ENCODE measurements around the gene MRTFA.

Gene MRTFA

DNA sequence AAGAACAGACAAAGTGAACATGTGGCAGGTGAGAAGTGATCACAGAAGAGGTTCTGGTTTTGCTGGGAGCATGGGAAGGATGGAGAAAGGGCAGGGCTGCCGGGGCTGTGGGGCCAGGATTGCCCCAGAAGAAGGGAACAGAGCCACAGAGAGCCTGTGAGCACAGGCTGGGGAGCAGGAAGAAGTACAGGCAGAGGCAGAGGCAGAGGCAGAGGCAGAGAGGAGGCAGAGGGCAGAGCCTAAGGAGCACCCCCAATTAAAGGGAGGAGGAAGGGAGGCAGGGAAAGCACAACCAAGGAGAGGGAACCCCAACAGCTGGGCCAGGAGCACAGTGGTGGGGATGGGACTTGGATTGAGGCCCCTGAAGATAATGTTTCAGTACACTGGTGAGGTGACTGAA lies 214.6 kb downstream of the MRTFA start:
- DNase-seq = no peak

DNA sequence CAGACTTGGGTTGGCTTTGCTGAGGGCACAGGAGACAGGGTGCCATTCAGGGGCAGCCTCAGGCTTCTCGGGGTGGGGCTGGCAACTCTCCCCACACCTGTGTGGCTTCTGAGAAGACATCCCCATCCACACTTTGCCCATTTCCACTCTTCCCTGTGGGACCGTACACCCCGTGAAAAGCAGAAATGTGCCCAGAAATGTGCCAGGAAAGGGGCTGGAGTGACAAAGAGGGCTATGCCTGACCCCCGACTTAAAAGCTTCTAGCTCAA lies 215.5 kb downstream of the MRTFA start:
- no peak for DNase-seq

DNA sequence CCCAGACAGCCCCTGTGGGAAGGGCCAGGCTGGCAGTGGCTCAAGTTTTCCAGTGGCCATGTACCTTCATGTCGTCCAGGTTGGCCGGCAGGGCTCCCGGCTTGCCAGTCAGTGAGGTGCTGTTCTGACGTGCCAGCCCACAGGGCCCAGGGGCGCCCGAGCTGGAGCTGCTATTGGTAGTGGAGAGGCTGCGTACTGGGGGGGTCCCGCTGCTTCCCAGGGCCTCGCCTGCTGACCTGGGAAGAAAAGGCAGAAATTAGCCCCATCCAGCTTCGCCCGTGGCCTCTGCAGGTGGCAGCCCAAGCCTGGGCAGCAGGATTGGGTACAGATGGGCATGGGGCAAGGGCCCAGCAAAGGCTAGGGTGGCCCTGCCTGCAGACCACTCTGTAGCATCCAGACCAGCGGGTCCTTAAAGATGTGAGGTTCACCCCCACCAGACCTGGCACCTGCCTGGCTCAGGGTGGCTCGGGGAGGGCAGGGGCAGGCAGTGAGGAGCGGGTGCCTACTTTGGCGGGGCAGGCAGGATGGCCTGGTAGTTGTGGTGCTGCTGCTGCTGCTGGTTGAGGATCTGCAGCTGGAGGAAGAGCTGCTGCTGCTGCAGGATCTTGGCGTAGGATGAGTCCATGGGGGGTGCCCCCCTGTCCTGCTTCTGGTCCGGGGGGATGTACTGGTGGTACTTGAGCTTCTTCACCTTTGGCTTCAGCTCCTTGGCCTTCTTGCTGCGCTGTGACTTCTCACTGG lies 216.0 kb downstream of the MRTFA start:
- no peak for DNase-seq

DNA sequence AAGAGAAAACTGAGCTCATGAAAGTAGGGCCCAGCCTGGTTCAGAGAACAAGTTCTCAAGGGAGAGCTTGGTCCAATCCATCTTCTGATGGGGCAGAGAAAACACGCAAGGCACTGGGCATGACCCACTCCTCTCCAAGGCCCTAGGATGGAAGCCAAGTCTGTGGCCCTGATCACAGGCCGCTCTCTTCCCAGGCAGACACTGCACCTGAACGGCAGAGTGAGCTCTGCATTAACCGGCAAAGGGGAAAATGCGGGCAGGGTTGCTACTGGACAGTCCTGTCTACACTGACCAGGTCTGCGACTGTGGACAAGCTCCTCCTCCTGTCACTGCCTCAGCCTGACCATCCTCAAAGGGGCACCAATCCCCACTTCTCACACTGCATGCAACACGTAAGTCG lies 216.8 kb downstream of the MRTFA start:
- DNase-seq = no peak

DNA sequence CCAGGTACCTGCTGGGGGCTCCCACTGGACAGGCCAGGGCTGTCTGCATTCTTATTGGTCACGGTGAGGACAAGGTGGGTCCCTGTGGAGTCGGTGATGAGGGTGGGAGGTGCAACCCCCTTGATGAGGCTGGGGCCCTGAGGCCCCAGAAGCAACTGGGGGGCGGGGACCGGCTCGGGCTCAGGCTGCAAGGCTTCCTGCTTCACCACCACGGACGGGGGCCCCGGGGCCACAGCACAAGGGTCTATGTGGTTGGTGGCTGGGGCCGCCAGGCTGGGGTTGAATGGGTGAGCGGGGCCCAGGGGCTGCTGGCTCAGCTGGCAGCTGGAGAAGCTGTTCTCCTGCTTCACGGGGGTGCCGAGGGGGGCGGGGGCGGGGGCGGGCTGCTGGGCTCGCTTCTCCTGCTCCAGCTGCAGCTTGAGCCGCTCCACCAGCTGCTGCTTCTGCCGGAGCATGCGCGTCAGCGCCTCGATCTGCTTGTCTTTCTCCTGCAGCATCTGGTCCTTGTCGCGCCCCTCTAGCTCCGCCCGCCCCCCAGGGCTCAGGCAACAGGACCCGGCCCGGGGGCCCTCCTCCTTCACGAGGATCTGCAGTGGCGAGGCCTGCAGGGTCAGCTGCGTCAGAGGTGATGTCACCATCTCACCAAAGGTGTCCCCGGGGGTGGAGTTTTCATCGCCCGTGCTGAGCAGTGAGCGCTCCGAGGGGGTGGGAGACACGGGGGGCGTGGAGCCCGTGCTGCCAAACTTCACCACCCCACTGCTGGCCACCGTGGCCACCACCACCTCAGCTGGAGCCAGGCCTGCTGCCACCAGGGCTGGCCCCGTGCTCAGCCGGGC lies 217.9 kb downstream of the MRTFA start:
- peak; percentile 28 for DNase-seq

DNA sequence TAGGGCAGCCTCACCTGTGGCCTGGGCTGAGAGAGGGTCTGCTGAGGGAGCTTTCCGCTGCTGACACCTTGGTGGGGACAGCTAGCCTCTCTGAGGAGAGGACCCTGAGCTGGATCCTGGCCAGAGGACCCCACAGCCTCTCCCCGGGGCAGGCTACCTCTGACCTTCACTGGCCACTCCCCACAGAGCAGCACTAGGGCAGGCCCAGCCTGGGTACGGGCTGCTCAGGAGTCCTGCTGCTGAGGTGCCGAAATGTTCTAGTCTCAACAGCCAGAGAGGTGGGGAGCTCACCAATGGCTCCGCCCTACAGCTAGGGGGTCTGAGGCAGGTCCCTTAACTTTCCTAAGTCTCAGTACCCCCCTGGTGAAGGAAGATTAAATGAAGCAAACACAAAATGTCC lies 218.6 kb downstream of the MRTFA start:
- no peak for DNase-seq

DNA sequence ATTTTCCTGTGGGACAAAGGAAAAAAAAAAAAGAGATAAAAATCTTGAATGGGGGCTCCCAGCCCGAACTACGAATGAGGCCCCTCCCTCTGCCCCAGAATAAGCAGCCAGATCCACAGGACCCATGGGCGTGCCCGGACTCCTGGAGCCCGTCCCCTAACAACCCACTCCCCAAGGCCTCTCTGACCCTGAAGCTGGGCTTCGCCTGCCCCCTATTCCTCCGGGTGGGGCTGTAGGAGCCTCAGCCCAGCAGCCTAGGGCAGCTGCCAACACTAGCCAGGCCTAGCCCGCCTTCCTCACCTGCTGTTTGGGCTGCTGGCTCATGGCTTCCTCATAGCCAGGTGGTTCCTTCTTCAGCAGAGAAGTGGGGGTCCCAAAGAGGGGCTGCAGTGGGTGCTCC lies 219.5 kb downstream of the MRTFA start:
- DNase-seq = no peak

DNA sequence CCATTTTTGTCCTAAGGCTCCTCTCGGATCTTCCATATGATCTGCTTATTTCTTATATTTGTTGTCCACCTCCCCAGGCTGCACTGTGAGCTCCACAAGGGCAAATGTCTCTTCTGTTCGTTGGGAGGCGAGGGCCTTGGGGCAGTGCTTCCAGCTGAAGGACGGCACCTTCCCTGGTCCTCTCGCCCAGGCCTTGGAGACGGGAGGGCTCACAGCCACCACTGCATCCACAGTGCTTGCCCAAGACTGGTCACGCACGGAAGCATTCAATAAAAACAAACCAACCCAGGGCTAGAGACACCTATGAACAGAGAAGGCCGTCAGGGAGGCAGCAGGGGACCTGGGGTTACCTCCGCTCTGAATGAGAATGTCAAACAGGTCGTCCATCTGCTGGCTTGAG lies 219.9 kb downstream of the MRTFA start:
- DNase-seq = no peak

DNA sequence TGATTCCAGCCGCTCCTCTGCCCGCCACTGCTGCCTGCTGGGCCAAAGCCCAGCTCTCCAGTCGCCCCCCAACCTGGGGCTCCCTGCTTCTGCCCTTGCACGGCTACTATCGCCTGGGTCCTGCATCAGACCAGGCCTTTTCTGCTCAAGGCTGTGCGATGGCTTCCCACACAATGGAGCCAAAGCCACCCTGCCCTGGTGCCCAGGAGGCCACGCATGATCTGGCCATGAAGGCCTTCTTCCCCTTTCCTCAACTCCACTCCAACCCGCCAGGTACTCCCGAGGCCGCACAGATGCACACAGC lies 220.3 kb downstream of the MRTFA start:
- DNase-seq = no peak

DNA sequence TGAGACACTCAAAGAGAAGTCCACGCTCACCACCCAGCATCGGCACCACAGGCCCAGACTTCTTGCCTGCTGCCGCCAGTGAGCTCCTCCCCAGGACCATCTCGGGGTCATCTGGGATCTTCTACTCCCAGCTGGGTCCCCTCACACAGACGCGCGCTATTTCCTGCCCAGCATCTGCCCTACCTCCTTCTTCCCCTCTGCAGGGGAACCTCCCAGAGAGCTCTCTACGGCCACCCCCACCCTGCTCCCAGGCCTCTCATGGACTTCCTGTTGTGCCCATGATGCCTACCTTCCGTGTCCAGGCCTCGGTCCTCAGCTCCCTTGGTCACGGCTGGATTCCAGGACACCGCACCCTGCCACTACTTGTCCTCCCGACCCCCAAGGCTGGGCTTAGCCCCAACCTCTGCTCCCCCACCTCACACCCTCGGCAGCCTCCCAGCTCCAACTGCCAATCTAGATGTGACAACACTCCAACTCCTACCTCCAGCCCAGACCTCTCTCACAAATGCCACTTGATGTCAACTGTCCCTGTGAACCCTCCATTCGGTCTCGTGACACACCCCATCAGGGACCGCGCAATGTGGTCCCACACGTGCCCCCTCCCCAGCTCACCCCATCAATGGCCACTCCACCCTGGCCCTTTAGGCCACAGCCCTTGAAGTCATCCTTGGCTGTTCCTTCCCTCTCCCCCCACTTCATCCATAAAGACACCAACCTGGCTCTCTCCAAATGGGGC lies 220.8 kb downstream of the MRTFA start:
- DNase-seq = no peak

DNA sequence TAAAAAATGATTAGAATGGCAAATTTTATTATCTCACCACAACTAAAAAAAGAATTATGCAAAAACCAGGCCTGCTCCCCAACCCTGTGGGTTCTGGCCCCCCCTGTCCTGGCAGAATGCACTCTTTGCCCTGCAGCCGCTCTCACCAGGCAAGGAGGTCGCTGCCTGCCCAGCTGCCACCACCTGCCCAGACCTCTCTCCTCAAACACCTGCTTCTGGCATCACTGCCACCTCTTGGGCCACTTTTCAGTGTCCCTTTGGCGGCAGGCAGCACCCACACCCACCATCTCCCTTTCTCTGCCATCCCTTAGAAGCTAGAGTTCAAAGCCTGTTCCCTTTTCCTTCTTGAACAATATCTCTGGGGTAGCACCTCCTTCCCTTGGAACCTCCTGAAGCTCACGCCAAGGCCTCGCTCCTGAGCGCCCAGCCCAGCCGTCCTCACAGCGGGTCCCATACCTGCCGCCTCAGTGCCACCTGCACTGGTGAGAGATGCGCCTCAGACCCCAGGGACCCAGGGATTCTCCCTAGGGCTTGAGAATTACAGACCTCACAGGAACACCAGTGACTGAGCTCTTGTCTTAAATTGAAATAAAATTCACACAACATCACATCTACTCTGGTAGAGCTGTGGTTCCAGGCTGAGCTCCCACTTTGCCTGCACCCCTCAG lies 221.5 kb downstream of the MRTFA start:
- DNase-seq = no peak

DNA sequence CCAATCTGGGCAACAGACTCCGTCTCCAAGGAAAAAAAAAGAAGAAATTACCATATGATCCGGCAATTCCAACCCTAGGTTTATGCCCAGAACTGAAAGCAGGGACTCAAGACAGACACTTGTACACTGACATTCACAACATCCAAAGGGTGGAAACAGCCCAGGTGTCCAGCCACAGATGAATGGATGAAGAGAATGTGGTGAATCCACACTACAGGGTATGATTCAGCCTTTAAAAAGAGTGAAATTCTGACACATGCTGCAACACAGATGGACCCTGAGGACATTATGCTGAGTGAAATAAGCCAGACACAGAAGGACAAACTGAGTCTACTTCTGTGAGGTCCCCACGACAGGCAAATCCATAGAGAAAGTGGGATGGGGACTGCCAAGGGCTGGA lies 222.2 kb downstream of the MRTFA start:
- no peak for DNase-seq

DNA sequence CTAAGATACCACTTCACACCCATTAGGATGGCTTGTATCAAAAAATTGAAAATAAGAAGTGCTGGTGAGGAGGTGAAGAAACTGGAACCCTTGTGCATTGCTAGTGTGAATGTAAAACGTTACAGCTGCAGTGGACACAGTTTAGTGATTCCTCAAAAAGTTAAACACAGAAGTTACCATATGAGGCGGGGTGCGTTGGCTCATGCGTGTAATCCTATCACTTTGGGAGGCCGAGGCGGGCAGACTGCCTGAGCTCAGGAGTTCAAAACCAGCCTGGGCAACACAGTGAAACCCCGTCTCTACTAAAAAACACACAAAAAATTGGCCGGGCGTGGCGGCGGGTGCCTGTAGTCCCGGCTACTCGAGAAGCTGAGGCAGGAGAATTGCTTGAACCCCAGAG lies 222.6 kb downstream of the MRTFA start:
- DNase-seq = no peak

DNA sequence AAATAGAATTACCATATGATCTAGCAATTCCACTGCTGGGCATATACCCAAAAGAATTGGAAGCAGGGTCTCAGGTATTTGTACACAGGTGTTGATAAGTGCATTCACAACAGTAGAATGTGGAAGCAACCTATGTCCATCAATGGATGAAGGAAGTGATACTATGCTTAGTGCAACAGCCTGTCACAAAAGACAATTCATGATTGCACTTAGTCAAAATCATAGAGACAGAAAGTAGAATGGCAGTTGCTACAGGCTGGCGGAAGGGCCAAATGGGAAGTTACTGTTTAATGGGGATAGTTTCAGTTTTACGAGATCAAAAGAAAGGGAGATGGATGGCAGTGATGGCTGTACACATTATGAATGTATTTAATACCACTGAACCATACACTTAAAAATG lies 224.1 kb downstream of the MRTFA start:
- no peak for DNase-seq

DNA sequence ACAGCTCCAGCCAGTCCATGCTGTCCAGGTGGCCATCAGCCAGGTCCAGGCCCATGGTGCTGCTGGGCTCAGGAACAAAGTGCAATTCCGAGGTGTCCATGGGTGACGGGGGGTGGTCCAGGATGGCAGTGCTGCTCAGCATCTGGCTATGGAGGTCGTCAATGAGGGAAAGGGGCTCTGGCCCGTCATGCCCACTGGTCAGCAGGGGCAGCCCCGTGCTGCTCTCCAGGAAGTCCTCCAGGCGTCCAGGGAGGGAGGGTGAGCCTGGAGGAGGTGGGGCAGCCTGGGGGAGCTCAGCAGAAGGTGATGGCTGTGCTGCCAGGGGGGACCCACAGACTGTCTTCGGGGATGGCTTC lies 225.0 kb downstream of the MRTFA start:
- DNase-seq = no peak

DNA sequence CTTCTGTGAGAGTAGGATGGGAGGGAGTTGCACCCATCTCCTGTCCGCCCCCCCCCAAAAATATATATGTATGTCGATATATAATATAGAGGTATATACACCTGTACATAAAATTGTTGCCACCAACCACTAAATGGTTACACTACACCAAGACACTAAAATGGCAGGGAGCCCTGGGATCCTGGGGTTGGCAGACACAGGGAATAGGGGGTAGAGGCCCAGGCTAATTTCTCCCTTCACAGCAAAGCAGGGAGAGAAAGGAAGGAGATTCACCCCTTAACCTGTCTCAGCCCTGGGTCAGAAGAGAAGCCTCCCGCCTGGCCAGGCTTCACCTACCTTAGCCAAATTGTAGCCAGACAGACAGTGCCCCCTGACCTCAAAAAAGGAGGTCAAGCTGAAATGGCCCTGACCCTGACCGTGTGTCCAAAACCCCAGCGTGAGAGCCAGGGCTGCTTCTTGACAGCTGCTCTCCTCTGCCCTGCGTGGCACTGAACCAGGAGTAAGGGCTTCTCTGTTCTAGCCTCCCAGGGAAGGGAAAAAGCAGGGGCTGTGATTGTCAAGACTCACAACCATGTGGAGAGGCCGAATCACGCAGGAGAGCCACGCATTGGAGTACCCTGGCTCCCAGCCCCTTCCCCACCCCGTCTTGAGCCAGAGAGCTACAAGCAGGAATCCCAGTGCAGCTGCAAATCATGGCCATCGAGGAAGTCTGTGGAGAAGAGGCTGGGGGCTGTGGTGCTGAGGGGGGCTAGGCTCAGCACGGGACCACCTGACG lies 225.6 kb downstream of the MRTFA start:
- no peak for DNase-seq

DNA sequence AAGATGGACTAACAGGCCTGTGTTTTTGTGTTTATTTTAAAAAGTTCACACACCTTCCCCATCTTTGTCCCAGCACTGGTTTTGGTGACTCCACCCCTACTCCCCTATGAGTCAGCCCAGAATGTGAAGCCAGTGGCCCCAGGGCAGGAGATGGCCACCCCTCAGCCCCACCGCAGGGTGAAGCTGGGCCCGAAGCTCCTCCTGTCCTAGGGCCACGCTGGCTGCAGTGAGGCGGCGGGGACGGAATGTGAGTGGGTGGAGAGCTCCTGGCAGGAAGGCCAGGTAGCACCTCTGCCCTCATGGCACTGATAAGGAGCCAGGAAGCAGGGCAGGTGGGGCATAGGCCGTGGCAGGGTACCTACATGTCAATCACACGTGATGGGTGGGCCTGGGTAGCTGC lies 226.2 kb downstream of the MRTFA start:
- no peak for DNase-seq

DNA sequence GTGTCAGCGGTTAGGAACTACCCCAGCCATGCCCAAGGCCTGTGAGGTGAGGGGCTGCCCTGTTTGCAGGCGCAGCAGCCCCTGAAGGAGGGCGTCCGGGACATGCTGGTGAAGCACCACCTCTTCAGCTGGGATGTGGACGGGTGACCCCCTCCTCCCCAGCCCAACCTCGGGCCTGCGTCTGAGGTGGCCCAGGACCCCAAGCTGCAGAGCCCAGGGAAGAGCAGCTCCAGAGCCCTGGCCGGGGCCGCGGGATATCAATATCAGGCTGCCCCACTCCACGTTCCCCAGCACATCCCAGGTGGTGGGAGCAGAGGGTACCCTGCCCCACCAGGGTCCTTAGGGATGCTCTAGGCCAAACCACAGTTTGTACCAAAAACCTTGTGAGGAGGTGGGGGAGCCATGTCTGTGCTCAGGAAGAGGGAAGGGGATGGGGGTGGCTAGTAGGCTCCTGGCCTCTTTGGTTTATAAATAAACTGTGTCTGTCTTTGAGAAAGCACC lies 226.9 kb downstream of the MRTFA start:
- no peak for DNase-seq

DNA sequence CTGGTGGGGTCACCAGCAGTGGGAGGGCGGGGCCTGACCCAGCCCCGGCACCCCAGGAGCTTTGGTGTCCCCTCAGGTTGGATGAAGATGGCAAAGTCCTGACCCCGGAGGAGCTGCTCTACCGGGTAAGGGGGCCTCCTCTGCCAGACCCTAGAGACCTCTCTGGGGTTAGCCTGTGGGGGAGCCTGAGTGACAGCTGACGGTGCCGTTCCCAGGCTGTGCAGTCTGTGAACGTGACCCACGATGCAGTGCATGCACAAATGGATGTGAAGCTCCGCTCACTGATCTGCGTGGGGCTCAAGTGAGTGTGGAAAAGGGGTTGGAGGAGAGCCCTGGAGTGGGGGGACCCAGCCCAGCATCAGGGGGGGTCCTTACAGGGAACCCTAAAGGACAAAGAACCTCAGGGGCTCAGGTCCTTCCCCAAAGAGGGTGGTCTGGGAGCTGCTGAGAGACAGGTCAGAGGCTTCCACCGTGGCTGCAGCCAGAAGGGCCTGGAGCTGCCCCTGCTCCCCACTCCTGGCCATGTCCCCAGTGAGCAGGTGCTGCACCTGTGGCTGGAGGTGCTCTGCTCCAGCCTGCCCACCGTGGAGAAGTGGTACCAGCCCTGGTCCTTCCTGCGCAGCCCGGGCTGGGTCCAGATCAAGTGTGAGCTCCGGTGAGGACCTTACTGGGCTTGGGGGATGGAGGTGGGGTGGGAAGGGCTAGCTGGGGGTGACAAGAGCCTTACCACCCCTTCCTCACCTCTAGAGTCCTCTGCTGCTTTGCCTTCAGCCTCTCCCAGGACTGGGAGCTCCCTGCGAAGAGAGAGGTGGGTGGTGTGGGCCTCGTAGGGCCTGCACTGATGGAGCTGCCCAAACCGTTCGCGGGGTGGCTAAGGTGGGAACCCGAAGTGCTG lies 227.6 kb downstream of the MRTFA start:
- no peak for DNase-seq

DNA sequence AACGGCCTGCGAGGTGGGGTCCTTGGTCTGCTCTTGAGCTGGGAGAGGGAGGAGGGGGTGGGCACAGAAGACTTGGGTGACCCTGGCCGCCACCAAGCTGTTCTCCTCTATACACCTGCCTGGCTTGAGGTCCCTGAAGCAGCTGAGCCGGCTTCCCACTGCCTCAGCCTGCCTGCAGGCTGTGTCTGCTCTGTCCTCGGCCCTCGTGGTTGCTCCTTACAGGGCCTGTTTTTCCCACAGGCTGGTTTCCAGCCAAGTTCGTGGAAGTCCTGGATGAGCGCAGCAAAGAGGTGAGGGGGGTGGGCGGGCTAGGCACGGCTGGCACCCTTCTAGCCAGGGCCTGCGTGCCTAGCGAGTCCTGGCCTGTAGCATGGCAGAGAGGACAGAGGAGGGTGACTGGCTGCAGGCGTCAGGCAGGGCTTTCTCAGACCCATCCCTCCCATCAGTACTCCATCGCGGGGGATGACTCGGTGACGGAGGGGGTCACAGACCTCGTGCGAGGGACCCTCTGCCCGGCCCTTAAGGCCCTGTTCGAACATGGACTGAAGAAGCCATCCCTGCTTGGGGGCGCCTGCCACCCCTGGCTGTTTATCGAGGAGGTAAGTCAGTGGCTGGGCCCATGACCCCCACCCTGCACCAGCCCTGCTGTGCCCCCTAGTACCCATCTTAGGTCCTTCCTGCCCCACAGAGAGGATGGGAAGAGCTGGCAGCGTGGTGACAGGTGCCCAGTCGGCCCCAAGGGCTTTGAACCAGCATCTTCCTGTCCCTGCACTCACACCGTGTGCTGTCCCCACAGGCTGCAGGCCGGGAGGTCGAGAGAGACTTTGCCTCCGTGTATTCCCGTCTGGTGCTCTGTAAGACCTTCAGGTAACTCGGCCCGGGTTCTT lies 228.4 kb downstream of the MRTFA start:
- no peak for DNase-seq

Measured in fibroblast of skin of right biceps (primary cell).